Gastrocnemius medialis (tissue), 4 donors: ENCODE measurements around the gene ANKRD13B.

Experiments used
- POLR2A ChIP-seq, 2 donors: fragments of 450-650 bp; IDR thresholded peaks; one replicate each; pipeline ENCODE4 v1.6.1; 2017; ENCODE audit warnings: antibody characterized with exemption in 2 of 2, mild to moderate bottlenecking in 2 of 2, moderate library complexity in 2 of 2
- TF ChIP-seq, protein P1 (sequence below), 5 experiments: fragments of 450-650 bp in 3 of 5; fragments of 200-600 bp in 2 of 5; sonication (generic) in 2 of 5; IDR thresholded peaks in 4 of 5; conservative IDR thresholded peaks in 1 of 5; 1 replicate in 4 of 5; 2 replicates in 1 of 5; pipeline ENCODE4 v1.5.1; 2016 to 2019; ENCODE audit warnings: antibody characterized with exemption in 5 of 5, mild to moderate bottlenecking in 3 of 5, moderate library complexity in 3 of 5

DNA sequence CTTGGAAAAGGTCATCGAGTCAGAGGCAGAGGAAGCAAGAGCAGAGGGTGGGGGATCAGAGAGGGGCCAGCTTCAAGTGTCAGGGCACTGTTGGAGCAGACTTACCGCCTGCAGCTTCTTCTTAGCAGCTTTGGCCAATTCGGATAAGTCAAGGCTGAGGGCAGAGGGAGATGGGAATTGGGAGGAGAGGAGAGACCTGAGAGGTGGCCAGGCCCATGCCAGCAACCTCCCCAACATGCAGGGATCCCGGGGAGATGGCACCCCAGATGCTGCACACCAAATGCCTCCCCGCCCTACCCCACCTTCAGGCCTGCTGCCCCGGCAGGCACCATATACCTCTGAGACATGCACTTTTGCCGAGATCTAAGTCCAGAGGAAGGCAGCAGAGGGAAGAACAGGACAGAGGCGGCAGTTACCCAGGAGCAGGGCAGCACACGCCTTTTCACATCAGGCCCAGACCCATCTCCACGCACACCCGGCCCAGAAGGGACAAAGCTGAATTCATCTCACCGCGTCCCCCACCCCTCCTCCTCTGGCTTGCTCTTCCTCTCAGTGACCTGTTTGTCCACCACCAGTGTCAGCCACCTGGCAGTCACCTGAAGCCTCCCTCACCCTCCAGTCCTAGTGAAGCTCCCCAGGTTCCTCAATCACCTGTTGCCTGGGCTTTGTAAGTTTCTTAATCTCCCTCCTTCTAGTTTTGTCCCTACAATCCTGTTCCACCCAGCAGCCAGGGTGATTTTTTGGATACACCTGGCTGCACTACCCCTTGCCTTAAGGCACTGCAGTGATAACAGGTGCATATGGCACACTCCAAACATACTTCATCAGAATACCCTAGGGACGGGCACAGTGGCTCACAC is 14.1 kb upstream of the ANKRD13B start:
- TF ChIP-seq, protein P1, sequence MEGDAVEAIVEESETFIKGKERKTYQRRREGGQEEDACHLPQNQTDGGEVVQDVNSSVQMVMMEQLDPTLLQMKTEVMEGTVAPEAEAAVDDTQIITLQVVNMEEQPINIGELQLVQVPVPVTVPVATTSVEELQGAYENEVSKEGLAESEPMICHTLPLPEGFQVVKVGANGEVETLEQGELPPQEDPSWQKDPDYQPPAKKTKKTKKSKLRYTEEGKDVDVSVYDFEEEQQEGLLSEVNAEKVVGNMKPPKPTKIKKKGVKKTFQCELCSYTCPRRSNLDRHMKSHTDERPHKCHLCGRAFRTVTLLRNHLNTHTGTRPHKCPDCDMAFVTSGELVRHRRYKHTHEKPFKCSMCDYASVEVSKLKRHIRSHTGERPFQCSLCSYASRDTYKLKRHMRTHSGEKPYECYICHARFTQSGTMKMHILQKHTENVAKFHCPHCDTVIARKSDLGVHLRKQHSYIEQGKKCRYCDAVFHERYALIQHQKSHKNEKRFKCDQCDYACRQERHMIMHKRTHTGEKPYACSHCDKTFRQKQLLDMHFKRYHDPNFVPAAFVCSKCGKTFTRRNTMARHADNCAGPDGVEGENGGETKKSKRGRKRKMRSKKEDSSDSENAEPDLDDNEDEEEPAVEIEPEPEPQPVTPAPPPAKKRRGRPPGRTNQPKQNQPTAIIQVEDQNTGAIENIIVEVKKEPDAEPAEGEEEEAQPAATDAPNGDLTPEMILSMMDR (IDR thresholded peaks at IDR 0.05 in 4 of 5, conservative IDR thresholded peaks at IDR 0.05 in 1 of 5), result no peak
- TF ChIP-seq POLR2A (IDR thresholded peaks at IDR 0.05), result no peak
